Gastroesophageal sphincter (tissue), 4 donors: ENCODE data around the gene AFAP1. TPM values are rescaled to one million over a fixed set of nuclear protein-coding genes. Genes with fewer than 3 reads are reported as not detected.

Source experiments
- ATAC-seq: fragments of 150-250 bp; one replicate; pipeline ENCODE4 v1.9.1; 2016; ENCODE audit warnings: mild to moderate bottlenecking, moderate library complexity
- H3K27ac ChIP-seq, 4 donors: fragments of 200-600 bp; sonication (generic) in 3 of 4; 1 replicate in 3 of 4; 2 replicates in 1 of 4; pipeline ENCODE4 v1.5.1; 2016 to 2019
- H3K27me3 ChIP-seq: fragments of 200-600 bp; sonication (generic); one replicate; pipeline ENCODE4 v1.5.1; 2019
- H3K36me3 ChIP-seq, 2 donors: fragments of 200-600 bp; sonication (generic); one replicate each; pipeline ENCODE4 v1.5.1; 2019; ENCODE audit warnings: control low read depth in 1 of 2
- H3K4me1 ChIP-seq, 3 donors: fragments of 200-600 bp; sonication (generic); 1 replicate in 2 of 3; 2 replicates in 1 of 3; pipeline ENCODE4 v1.5.1; 2016 to 2019; ENCODE audit warnings: control low read depth in 2 of 3
- H3K4me3 ChIP-seq, 2 donors: fragments of 200-600 bp; sonication (generic); one replicate each; pipeline ENCODE4 v1.5.1; 2019; ENCODE audit warnings: mild to moderate bottlenecking in 1 of 2, moderate library complexity in 1 of 2
- H3K9me3 ChIP-seq, 3 donors: fragments of 200-600 bp; sonication (generic); one replicate each; pipeline ENCODE4 v1.5.1; 2017 to 2019; ENCODE audit warnings: control low read depth in 2 of 3
- EP300 ChIP-seq: sonication (generic); formaldehyde crosslinking; IDR thresholded peaks from one replicate; pipeline ENCODE4 v1.6.1; 2017; ENCODE audit warnings: antibody characterized with exemption, mild to moderate bottlenecking
- POLR2A ChIP-seq, 2 donors: fragments of 450-650 bp; IDR thresholded peaks; one replicate each; pipeline ENCODE4 v1.6.1; 2017; ENCODE audit warnings: antibody characterized with exemption in 2 of 2, mild to moderate bottlenecking in 2 of 2, moderate library complexity in 1 of 2
- POLR2AphosphoS5 ChIP-seq: sonication (generic); formaldehyde crosslinking; IDR thresholded peaks from one replicate; pipeline ENCODE4 v1.6.1; 2017; ENCODE audit warnings: antibody characterized with exemption
- WGBS, 2 donors: methylation state at CpG; one replicate each; pipeline ENCODE4 v1.1.5; 2018; ENCODE audit warnings: low coverage in 1 of 2; 5-methylcytosine and 5-hydroxymethylcytosine counted together
- total RNA-seq, 4 donors: library from RNA; depleted of rRNA; stranded (reverse); fragments of >200 nt; gene quantifications; one replicate each; pipeline ENCODE4 v1.1.0, GENCODE V29; 2016
- TF ChIP-seq, protein P1 (sequence below), 4 experiments: fragments of 200-600 bp in 2 of 4; fragments of 450-650 bp in 2 of 4; sonication (generic) in 1 of 4; IDR thresholded peaks; one replicate each; pipeline ENCODE4 v1.5.1; 2017 to 2019; ENCODE audit warnings: antibody characterized with exemption in 4 of 4, mild to moderate bottlenecking in 2 of 4, moderate library complexity in 2 of 4

The AFAP1 gene
- total RNA-seq, 4 donors from 2014 or later: 32.0 to 79.7 (median 48.1) TPM

DNA sequence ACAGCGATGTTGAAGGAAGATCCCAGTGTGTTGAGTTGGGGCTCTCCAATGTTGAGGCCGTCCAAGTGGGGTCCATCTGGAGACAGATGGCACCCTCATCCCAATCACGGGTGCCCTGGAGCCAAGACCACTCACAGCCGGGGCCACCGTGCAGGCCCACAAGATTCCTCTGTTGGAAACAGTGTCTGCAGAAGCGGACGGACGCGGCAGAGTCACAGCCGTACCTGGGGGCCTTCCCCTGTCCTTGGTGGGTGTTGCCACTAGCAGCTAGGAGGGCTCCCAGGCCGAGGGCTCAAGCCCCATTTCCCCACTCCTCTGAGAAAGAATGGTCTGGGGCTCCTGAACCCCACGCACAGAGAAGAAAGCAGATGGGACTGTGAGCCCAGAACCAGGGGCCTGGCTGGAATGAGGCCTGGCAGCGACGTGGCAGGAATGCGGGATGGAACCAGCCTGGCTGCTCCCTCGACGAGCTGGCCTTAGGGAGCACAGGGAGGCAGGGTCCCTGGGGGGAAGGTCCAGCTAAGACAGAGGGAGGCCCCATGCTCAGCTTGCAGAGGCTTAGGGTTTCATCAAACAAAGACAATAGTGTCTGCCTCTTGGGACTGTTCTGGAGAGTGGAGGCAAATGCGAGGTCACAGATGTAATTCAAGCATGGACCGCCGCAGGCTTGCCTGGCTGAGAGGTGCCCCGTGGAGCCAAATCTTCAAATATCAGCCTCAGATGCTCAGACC is 228.9 kb downstream of the AFAP1 start:
- peaks cover 0 to 8% of the 10 kb centered on the region in 2 donors for H3K36me3 ChIP-seq
- ATAC-seq: no peak
- no peaks in the 10 kb centered on the region for H3K27me3 ChIP-seq
- TF ChIP-seq POLR2AphosphoS5 (no peak), EP300 (no peak), POLR2A (IDR thresholded peaks at IDR 0.05) (no peak)
- TF ChIP-seq, protein P1, sequence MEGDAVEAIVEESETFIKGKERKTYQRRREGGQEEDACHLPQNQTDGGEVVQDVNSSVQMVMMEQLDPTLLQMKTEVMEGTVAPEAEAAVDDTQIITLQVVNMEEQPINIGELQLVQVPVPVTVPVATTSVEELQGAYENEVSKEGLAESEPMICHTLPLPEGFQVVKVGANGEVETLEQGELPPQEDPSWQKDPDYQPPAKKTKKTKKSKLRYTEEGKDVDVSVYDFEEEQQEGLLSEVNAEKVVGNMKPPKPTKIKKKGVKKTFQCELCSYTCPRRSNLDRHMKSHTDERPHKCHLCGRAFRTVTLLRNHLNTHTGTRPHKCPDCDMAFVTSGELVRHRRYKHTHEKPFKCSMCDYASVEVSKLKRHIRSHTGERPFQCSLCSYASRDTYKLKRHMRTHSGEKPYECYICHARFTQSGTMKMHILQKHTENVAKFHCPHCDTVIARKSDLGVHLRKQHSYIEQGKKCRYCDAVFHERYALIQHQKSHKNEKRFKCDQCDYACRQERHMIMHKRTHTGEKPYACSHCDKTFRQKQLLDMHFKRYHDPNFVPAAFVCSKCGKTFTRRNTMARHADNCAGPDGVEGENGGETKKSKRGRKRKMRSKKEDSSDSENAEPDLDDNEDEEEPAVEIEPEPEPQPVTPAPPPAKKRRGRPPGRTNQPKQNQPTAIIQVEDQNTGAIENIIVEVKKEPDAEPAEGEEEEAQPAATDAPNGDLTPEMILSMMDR (IDR thresholded peaks at IDR 0.05): no peak
- no peak overlapping the region for H3K4me3 ChIP-seq
- peaks cover 0 to 7% (median 0%) of the 10 kb centered on the region in 3 donors for H3K9me3 ChIP-seq
- H3K27ac ChIP-seq: no peak overlapping the region
- WGBS, 2 donors: 100% methylated on average over 1 of the region's 21 CpGs
- H3K4me1 ChIP-seq: no peaks in the 10 kb centered on the region

GRCh38 chr4:7710126-7710525 is 229.5 kb downstream of the AFAP1 start:
- no CpG with 5 or more reads among the region's 11 CpGs for WGBS, 2 donors
- H3K27ac ChIP-seq: no peak overlapping the region
- H3K9me3 ChIP-seq: peaks cover 0 to 7% (median 0%) of the 10 kb centered on the region in 3 donors
- H3K4me1 ChIP-seq: peaks cover 0 to 2% (median 0%) of the 10 kb centered on the region in 3 donors
- no peak for ATAC-seq
- H3K27me3 ChIP-seq: no peaks in the 10 kb centered on the region
- H3K4me3 ChIP-seq: no peak overlapping the region
- H3K36me3 ChIP-seq: peaks cover 0 to 8% of the 10 kb centered on the region in 2 donors
- TF ChIP-seq POLR2A (IDR thresholded peaks at IDR 0.05) (no peak), POLR2AphosphoS5 (no peak), EP300 (no peak)
- TF ChIP-seq, protein P1 (IDR thresholded peaks at IDR 0.05): no peak

DNA sequence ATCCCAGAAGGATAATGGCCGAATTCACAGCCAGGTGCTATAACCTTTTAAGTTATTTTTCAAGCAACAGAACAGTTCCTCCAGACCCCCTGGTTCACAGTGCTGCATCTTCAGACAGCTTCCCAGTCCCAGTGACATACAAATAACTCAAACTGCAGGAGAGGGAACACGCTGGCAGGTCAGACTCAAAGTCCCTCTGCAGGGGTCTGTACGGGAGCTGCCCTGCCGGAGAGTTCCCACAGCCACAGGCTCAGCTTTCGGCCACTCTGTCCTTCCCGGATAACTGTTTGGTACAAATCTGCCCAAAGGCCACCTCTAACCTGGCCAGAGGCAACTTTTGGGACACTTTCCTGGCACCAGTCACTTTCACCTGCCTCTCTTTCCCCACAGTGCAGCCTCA is 230.2 kb downstream of the AFAP1 start:
- peaks cover 0 to 5% (median 0%) of the 10 kb centered on the region in 3 donors for H3K4me1 ChIP-seq
- H3K27me3 ChIP-seq: no peaks in the 10 kb centered on the region
- no peak overlapping the region for H3K4me3 ChIP-seq
- peaks cover 0 to 7% (median 0%) of the 10 kb centered on the region in 3 donors for H3K9me3 ChIP-seq
- WGBS, 2 donors: 100% methylated on average over 1 of the region's 6 CpGs
- no peak for TF ChIP-seq POLR2A (IDR thresholded peaks at IDR 0.05)
- TF ChIP-seq, protein P1 (IDR thresholded peaks at IDR 0.05): no peak
- no peak for TF ChIP-seq POLR2AphosphoS5
- TF ChIP-seq EP300: no peak
- H3K27ac ChIP-seq: no peak overlapping the region
- no peak for ATAC-seq
- H3K36me3 ChIP-seq: peaks cover 0 to 6% of the 10 kb centered on the region in 2 donors

DNA sequence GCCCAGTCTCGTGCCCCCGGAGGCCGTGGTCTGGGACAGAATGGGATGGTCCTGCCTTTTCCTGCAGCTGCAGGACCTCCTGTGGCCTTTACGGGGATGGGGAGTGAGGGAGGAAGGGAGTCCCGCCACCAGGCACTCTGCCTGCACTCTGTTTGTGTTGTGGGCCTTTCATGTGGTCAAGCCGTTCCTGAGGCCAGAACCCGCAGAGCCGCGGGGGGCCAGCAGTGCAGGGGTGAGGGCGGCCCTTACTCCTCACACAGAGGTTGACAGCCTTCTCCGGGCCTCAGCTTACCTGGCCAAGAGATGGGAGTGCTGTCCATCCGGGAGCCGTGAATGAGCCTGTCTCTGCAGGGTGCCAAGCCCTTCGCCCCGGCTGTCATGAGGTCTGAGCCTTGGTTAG is 230.7 kb downstream of the AFAP1 start:
- H3K4me3 ChIP-seq: no peak overlapping the region
- peaks cover 0 to 5% (median 0%) of the 10 kb centered on the region in 3 donors for H3K4me1 ChIP-seq
- no peaks in the 10 kb centered on the region for H3K27me3 ChIP-seq
- H3K9me3 ChIP-seq: peaks cover 0 to 2% (median 0%) of the 10 kb centered on the region in 3 donors
- no peak overlapping the region for H3K27ac ChIP-seq
- no peak for ATAC-seq
- no peak for TF ChIP-seq POLR2AphosphoS5
- TF ChIP-seq, protein P1 (IDR thresholded peaks at IDR 0.05): no peak
- no peak for TF ChIP-seq EP300
- no peak for TF ChIP-seq POLR2A (IDR thresholded peaks at IDR 0.05)
- 84 to 100% methylated on average over 1 to 7 of the region's 15 CpGs for WGBS, 2 donors
- H3K36me3 ChIP-seq: peaks cover 0 to 1% of the 10 kb centered on the region in 2 donors

Other genes starting within 250 kb of the AFAP1 start
- gene ABLIM2, start 219.0 kb upstream of the AFAP1 start, total RNA-seq: 10 to 100 TPM in 1 of 4 donors, 1 to 10 TPM in 3; 5.0 to 13.5 (median 8.0) TPM